Omental fat pad (tissue), 4 donors: Measurements from ENCODE around the gene EXOC8. TPM values are rescaled to one million over a fixed set of nuclear protein-coding genes. Genes with fewer than 3 reads are reported as not detected.

Experiments used
- ATAC-seq: fragments of 150-250 bp; one replicate; pipeline ENCODE4 v1.9.1; 2016; ENCODE audit warnings: mild to moderate bottlenecking, moderate library complexity; ENCODE audit not compliant: low FRiP score
- DNase-seq: peaks from one replicate; pipeline ENCODE4 v3.0.0-alpha.2; 2019; ENCODE audit warnings: low spot score
- total RNA-seq, 4 donors: library from RNA; depleted of rRNA; stranded (reverse); fragments of >200 nt; gene quantifications; one replicate each; pipeline ENCODE4 v1.1.0, GENCODE V29; 2016
- TF ChIP-seq, protein P1 (sequence below), 3 donors: fragments of 450-650 bp; IDR thresholded peaks; one replicate each; pipeline ENCODE4 v1.5.1; 2016 to 2017; ENCODE audit warnings: antibody characterized with exemption in 3 of 3, mild to moderate bottlenecking in 3 of 3, moderate library complexity in 2 of 3

Gene EXOC8
- total RNA-seq, 4 donors from 2014 or later = 12.1 to 21.0 (median 16.9) TPM

DNA sequence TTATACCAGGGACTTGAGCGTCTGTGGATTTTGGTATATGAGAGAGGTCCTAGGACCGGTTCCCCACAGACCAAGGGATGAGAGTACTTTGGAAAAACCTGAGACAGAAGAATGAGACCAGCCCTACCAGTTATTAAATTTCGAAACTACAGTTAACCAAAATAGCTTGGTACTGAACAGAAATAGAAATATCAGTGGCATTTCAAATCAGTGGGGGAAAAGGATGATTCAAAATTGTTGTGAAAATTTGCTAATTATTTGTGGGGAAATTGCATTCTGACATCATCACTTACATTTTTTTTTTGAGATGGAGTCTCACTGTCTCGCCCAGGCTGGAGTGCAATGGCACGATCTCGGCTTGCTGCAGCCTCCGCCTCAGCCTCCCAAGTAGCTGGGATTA is 8.2 kb downstream of the EXOC8 start:
- DNase-seq (no peak), ATAC-seq (no peak)
- TF ChIP-seq, protein P1, sequence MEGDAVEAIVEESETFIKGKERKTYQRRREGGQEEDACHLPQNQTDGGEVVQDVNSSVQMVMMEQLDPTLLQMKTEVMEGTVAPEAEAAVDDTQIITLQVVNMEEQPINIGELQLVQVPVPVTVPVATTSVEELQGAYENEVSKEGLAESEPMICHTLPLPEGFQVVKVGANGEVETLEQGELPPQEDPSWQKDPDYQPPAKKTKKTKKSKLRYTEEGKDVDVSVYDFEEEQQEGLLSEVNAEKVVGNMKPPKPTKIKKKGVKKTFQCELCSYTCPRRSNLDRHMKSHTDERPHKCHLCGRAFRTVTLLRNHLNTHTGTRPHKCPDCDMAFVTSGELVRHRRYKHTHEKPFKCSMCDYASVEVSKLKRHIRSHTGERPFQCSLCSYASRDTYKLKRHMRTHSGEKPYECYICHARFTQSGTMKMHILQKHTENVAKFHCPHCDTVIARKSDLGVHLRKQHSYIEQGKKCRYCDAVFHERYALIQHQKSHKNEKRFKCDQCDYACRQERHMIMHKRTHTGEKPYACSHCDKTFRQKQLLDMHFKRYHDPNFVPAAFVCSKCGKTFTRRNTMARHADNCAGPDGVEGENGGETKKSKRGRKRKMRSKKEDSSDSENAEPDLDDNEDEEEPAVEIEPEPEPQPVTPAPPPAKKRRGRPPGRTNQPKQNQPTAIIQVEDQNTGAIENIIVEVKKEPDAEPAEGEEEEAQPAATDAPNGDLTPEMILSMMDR (IDR thresholded peaks at IDR 0.05) = no peak

- no peak for DNase-seq
- TF ChIP-seq, protein P1 (IDR thresholded peaks at IDR 0.05) = no peak
- no peak for ATAC-seq
Observed at GRCh38 chr1:231327617-231328016, 10.0 kb downstream of the EXOC8 start.

DNA sequence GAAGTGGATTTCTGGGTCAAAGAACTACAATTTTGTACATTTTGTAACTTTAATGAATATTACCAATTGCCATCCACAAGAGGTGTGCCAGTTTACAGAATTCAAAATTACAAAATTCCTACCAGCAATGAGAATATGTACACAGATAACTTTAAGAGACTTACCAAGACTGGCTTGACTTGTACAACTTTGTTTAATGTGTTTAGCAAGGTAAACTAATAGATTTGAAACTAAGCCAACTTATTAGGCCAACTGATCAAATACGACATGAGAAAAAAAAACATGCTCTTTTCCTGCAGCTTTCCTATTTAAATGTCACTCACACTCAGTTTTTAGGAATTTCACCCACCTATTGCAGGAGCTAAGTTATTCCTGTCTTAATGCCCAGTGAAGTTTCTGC is 11.4 kb downstream of the EXOC8 start:
- TF ChIP-seq, protein P1 (IDR thresholded peaks at IDR 0.05) = no peak
- DNase-seq = no peak
- no peak for ATAC-seq

DNA sequence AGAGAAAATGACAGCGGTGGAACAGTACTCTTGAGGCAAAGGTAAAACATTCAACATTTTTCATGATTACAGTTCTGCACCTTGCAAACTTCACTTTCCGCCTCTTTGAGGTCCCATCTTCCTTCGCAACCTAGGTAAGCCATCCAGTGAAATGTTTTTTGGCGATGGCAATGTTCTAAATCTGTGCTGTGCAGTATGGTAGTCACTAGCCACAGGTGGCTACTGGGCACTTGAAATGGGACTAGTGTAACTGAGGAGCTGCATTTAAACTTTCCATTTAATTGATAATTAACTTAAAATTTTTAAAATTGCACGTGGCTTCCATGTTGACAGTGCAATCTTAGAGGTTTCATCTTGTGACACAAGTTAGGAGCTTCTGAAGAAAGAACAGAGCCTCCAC is 13.0 kb downstream of the EXOC8 start:
- ATAC-seq (no peak), DNase-seq (no peak)
- TF ChIP-seq, protein P1 (IDR thresholded peaks at IDR 0.05) = no peak

DNA sequence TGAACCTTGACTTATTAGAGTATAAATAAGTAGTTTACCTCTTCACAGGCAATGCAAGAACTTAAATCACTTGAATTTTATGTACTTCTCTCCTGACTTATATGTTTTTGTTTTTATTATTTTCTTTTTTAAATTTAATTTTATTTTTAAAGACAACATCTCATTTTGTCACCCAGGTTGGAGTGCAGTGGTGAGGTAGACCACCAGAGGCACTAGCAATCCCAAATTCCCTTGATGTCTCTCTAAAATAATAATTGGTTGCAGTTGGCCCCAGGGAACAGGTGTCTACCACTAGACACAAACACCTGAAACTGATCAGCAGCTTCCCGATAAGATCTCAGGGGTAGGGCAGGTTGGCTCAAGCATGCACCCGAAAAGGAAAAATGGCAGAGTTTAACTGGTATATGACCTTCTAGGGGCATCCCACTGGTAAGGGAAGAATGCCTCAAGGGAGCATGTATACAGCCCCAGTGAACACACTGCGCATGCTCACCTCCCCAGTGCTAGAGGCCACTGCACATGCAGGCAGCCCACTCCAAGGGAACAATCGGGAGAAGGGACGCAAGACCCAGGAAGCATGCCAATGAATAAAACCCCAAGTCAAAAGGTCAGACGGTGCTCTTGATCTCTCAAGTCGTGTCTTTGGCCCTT is 14.6 kb downstream of the EXOC8 start:
- TF ChIP-seq, protein P1 (IDR thresholded peaks at IDR 0.05) = no peak
- DNase-seq = no peak
- ATAC-seq = no peak

GRCh38 chr1:231319080-231319479 is 18.6 kb downstream of the EXOC8 start:
- TF ChIP-seq, protein P1 (IDR thresholded peaks at IDR 0.05) = no peak
- ATAC-seq (no peak), DNase-seq (no peak)

DNA sequence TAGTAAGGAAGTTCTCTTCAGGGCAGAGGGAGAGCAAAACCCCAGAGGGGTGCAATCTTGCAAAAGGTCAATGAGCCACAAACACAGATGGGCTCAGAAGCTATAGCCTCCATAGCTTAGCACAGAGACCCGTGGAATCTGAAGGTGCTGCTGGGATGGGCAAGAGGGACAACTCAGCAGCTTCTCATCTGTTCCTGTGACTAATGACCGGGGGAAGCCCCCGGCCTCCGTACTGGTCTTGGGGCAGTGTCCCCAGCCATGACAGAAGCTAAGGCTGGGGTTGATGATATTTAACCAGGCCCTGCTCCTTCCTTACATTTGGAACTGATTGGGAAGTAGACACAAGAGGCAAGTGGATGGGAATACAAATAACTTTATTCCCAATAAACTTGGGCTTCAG is 19.1 kb downstream of the EXOC8 start:
- TF ChIP-seq, protein P1 (IDR thresholded peaks at IDR 0.05) = no peak
- ATAC-seq = no peak

More for the DNA sequence above, 19.1 kb downstream of the EXOC8 start:
- DNase-seq = no peak
